ENCODE results near the gene LY86. TPM values are rescaled to one million over a fixed set of nuclear protein-coding genes. Genes with fewer than 3 reads are reported as not detected.

The LY86 gene
- total RNA-seq, 1 experiment from 2014 or later = not detected

DNA sequence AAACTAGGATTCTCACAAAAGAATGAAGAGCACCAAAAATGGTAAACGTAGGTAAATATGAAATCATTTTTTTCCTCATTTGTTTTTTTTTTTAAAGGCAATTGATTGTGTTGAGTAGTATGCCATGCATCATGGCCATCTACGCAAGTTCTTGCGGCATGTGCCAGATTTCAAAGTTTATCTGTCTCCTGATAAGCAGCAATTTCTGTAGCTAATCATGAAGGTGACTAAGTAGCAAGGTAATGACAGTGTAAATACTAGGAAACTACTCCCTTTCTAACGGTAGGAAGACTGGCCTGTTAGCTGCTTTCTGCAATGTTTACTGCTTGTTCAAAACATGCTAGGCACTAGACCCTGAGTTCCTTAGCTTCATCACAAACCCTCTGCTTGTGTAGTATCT lies 13.4 kb upstream of the LY86 start:
- no peaks in the 10 kb centered on the region for H3K9me3 Mint-ChIP-seq (ENCODE audit: low read depth, unreplicated experiment)
- H3K27me3 Mint-ChIP-seq (ENCODE audit: unreplicated experiment) = peaks cover 28% of the 10 kb centered on the region
- no peak for DNase-seq
- TF ChIP-seq CTCF (IDR thresholded peaks at IDR 0.05; ENCODE audit: unreplicated experiment) = no peak
- no peak overlapping the region for H3K4me3 Mint-ChIP-seq (ENCODE audit: low read depth, unreplicated experiment)
- no peaks in the 10 kb centered on the region for H3K4me1 Mint-ChIP-seq (ENCODE audit: low read depth, unreplicated experiment)
- intact Hi-C loops (cut with micrococcal nuclease; ENCODE audit: unreplicated experiment) = no loop called here
- no TSS peak for BruUV-seq (replicated peaks)
- CTCF ChIA-PET = no interaction called here
- no peaks in the 10 kb centered on the region for H3K36me3 Mint-ChIP-seq (ENCODE audit: insufficient read depth, unreplicated experiment)
- no peak overlapping the region for H3K27ac Mint-ChIP-seq (ENCODE audit: unreplicated experiment)

GRCh38 chr6:6577735-6578134 lies 10.8 kb upstream of the LY86 start:
- intact Hi-C loops (cut with micrococcal nuclease; ENCODE audit: unreplicated experiment) = no loop called here
- Mint-ChIP-seq H3K36me3 (ENCODE audit: insufficient read depth, unreplicated experiment) (no peaks in the 10 kb centered on the region), H3K4me3 (ENCODE audit: low read depth, unreplicated experiment) (no peak overlapping the region), H3K4me1 (ENCODE audit: low read depth, unreplicated experiment) (no peaks in the 10 kb centered on the region), H3K27me3 (ENCODE audit: unreplicated experiment) (peaks cover 33% of the 10 kb centered on the region), H3K27ac (ENCODE audit: unreplicated experiment) (no peak overlapping the region), H3K9me3 (ENCODE audit: low read depth, unreplicated experiment) (no peaks in the 10 kb centered on the region)
- no peak for DNase-seq
- BruUV-seq (replicated peaks) = no TSS peak
- no peak for TF ChIP-seq CTCF (IDR thresholded peaks at IDR 0.05; ENCODE audit: unreplicated experiment)
- CTCF ChIA-PET = no interaction called here

DNA sequence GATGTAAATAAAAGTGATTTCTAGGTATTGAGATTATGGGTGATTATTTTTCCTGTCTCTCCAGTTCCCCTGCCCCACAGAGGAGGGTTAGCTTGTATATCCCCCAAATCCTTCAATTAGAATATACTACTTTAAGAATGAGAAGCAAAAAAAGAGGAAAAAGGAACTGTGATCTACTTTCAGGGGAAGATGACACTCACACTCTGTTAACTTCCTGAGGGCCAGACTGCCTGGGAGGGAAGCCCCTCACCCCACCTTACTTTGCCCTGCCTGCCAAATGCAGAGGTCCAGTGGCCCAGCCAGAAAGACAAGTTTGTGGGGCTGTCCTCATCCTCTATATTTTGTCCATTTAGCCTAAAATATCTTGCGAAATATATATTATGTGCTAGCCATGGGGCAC lies 9.2 kb upstream of the LY86 start:
- peaks cover 28% of the 10 kb centered on the region for H3K27me3 Mint-ChIP-seq (ENCODE audit: unreplicated experiment)
- BruUV-seq (replicated peaks) = no TSS peak
- no peaks in the 10 kb centered on the region for H3K9me3 Mint-ChIP-seq (ENCODE audit: low read depth, unreplicated experiment)
- no peak overlapping the region for H3K27ac Mint-ChIP-seq (ENCODE audit: unreplicated experiment)
- no peak overlapping the region for H3K4me3 Mint-ChIP-seq (ENCODE audit: low read depth, unreplicated experiment)
- TF ChIP-seq CTCF (IDR thresholded peaks at IDR 0.05; ENCODE audit: unreplicated experiment) = no peak
- no peaks in the 10 kb centered on the region for H3K36me3 Mint-ChIP-seq (ENCODE audit: insufficient read depth, unreplicated experiment)
- DNase-seq = no peak
- CTCF ChIA-PET = no interaction called here
- intact Hi-C loops (cut with micrococcal nuclease; ENCODE audit: unreplicated experiment) = no loop called here
- no peaks in the 10 kb centered on the region for H3K4me1 Mint-ChIP-seq (ENCODE audit: low read depth, unreplicated experiment)

DNA sequence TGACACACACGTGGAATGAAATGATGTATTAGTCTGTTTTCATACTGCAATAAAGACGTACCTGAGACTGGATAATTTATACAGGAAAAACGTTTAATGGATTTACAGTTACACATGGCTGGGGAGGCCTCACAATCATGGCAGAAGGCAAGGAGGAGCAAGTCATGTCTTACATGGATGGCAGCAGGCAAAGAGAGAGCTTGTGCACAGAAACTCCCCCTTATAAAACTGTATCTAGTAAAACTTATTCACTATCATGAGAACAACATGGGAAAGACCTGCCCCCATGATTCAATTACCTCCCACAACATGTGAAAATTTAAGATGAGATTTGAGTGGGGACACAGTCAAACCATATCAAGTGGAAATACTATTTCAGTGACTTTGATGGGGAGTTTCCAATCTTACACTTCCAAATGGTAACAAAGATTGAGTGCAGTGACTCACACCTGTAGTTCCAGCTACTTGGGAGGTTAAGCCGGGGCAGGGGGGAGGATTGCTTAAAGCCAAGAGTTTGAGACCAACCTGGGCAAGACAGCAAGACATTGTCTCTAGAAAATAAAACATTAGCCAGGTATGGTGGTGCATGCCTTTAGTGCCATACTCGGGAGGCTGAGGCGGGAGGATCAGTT lies 8.2 kb upstream of the LY86 start:
- H3K9me3 Mint-ChIP-seq (ENCODE audit: low read depth, unreplicated experiment) = no peaks in the 10 kb centered on the region
- H3K4me1 Mint-ChIP-seq (ENCODE audit: low read depth, unreplicated experiment) = no peaks in the 10 kb centered on the region
- H3K36me3 Mint-ChIP-seq (ENCODE audit: insufficient read depth, unreplicated experiment) = no peaks in the 10 kb centered on the region
- CTCF ChIA-PET = no interaction called here
- no peak for DNase-seq
- no peak overlapping the region for H3K4me3 Mint-ChIP-seq (ENCODE audit: low read depth, unreplicated experiment)
- TF ChIP-seq CTCF (IDR thresholded peaks at IDR 0.05; ENCODE audit: unreplicated experiment) = no peak
- H3K27ac Mint-ChIP-seq (ENCODE audit: unreplicated experiment) = no peak overlapping the region
- intact Hi-C loops (cut with micrococcal nuclease; ENCODE audit: unreplicated experiment) = no loop called here
- peaks cover 29% of the 10 kb centered on the region for H3K27me3 Mint-ChIP-seq (ENCODE audit: unreplicated experiment)
- no TSS peak for BruUV-seq (replicated peaks)

Measured in Calu3 (cell line).